ENCODE data around the gene CCDC88B. TPM values are rescaled to one million over a fixed set of nuclear protein-coding genes. Genes with fewer than 3 reads are reported as not detected.

Gene CCDC88B
- total and polyA plus RNA-seq, 2 donors (not counting 1 experiment from before 2014, with no cell fraction given) = 0.56 to 3.1 TPM

DNA sequence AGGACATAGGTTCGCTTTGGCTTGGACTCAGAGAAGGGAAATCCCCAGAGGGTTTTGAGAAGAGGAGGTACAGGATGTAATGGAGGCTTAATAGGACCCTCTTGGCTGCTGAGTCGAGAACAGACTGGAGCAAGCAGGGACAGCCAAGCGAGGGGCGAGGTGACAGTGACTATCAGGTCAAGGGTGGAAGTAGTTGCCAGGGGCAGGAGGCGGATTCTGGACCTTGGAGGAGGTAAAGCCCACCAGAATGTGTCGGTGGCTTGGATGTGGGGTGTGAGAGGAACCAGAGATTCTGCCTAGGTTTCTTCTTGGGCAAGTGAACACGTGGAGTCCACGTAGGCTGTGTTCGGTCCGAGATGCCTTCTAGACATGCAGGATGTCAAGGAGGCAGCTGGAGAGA lies 27.1 kb upstream of the CCDC88B start:
- Histone ChIP-seq H3K36me3 (ENCODE audit: control insufficient read depth, insufficient read depth, low read length) (peaks cover 11% of the 10 kb centered on the region), H3K4me2 (ENCODE audit: extremely low read depth, insufficient read depth, low read length) (no peak overlapping the region), H3K9me3 (ENCODE audit: control insufficient read depth, insufficient read depth, low read depth, low read length) (no peaks in the 10 kb centered on the region), H4K20me1 (ENCODE audit: control insufficient read depth, extremely low read depth, insufficient read depth, low read length) (no peaks in the 10 kb centered on the region), H3K27ac (ENCODE audit: insufficient read depth, low read length) (peak overlapping the region; percentile 58), H3K9ac (ENCODE audit: insufficient read depth, low read length) (no peak overlapping the region), H3K79me2 (ENCODE audit: control insufficient read depth, insufficient read depth, low read length) (peaks cover 9% of the 10 kb centered on the region), H3K27me3 (ENCODE audit: control insufficient read depth, insufficient read depth, low read length) (no peaks in the 10 kb centered on the region), H3K4me3 (replicated peaks in 1 of 4; ENCODE audit: control extremely low read depth in 1 of 4, insufficient read depth in 1 of 4, low read depth in 3 of 4, low read length in 4 of 4) (no peak overlapping the region), H2AFZ (ENCODE audit: low read length) (no peak overlapping the region), H3K4me1 (ENCODE audit: control insufficient read depth, extremely low read depth, insufficient read depth, low read length) (no peaks in the 10 kb centered on the region)
- DNase-seq (ENCODE audit: low read depth in 2 of 2) = no peak
- no peak for TF ChIP-seq EZH2 (IDR thresholded peaks at IDR 0.05; ENCODE audit: low read length, missing control alignments)
- TF ChIP-seq, protein P1, sequence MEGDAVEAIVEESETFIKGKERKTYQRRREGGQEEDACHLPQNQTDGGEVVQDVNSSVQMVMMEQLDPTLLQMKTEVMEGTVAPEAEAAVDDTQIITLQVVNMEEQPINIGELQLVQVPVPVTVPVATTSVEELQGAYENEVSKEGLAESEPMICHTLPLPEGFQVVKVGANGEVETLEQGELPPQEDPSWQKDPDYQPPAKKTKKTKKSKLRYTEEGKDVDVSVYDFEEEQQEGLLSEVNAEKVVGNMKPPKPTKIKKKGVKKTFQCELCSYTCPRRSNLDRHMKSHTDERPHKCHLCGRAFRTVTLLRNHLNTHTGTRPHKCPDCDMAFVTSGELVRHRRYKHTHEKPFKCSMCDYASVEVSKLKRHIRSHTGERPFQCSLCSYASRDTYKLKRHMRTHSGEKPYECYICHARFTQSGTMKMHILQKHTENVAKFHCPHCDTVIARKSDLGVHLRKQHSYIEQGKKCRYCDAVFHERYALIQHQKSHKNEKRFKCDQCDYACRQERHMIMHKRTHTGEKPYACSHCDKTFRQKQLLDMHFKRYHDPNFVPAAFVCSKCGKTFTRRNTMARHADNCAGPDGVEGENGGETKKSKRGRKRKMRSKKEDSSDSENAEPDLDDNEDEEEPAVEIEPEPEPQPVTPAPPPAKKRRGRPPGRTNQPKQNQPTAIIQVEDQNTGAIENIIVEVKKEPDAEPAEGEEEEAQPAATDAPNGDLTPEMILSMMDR (conservative IDR thresholded peaks at IDR 0.05 in 1 of 2, IDR thresholded peaks at IDR 0.05 in 1 of 2; ENCODE audit: low read depth in 1 of 2, low read length in 2 of 2) = no peak

- H2AFZ ChIP-seq (ENCODE audit: low read length) = no peak overlapping the region
- H3K9me3 ChIP-seq (ENCODE audit: control insufficient read depth, insufficient read depth, low read depth, low read length) = no peaks in the 10 kb centered on the region
- TF ChIP-seq, protein P1 (conservative IDR thresholded peaks at IDR 0.05 in 1 of 2, IDR thresholded peaks at IDR 0.05 in 1 of 2; ENCODE audit: low read depth in 1 of 2, low read length in 2 of 2) = no peak
- TF ChIP-seq EZH2 (IDR thresholded peaks at IDR 0.05; ENCODE audit: low read length, missing control alignments) = no peak
- no peaks in the 10 kb centered on the region for H3K27me3 ChIP-seq (ENCODE audit: control insufficient read depth, insufficient read depth, low read length)
- peak overlapping the region; percentile 58 for H3K27ac ChIP-seq (ENCODE audit: insufficient read depth, low read length)
- no peaks in the 10 kb centered on the region for H3K4me1 ChIP-seq (ENCODE audit: control insufficient read depth, extremely low read depth, insufficient read depth, low read length)
- peaks cover 11% of the 10 kb centered on the region for H3K36me3 ChIP-seq (ENCODE audit: control insufficient read depth, insufficient read depth, low read length)
- H3K9ac ChIP-seq (ENCODE audit: insufficient read depth, low read length) = peak overlapping the region; percentile 37
- peak overlapping the region in 1 of 4 experiments; percentile 27 for H3K4me3 ChIP-seq (replicated peaks in 1 of 4; ENCODE audit: control extremely low read depth in 1 of 4, insufficient read depth in 1 of 4, low read depth in 3 of 4, low read length in 4 of 4)
- H3K79me2 ChIP-seq (ENCODE audit: control insufficient read depth, insufficient read depth, low read length) = peaks cover 11% of the 10 kb centered on the region
- peak in 1 of 2 donors; percentile 48 for DNase-seq (ENCODE audit: low read depth in 2 of 2)
- no peaks in the 10 kb centered on the region for H4K20me1 ChIP-seq (ENCODE audit: control insufficient read depth, extremely low read depth, insufficient read depth, low read length)
- H3K4me2 ChIP-seq (ENCODE audit: extremely low read depth, insufficient read depth, low read length) = peak overlapping the region; percentile 25
These were observed 26.4 kb upstream of the CCDC88B start for GRCh38 chr11:64313491-64314145.

- peak overlapping the region; percentile 58 for H3K27ac ChIP-seq (ENCODE audit: insufficient read depth, low read length)
- H3K4me1 ChIP-seq (ENCODE audit: control insufficient read depth, extremely low read depth, insufficient read depth, low read length) = no peaks in the 10 kb centered on the region
- peak overlapping the region; percentile 7 for H3K4me2 ChIP-seq (ENCODE audit: extremely low read depth, insufficient read depth, low read length)
- no peak for DNase-seq (ENCODE audit: low read depth in 2 of 2)
- H3K79me2 ChIP-seq (ENCODE audit: control insufficient read depth, insufficient read depth, low read length) = peaks cover 13% of the 10 kb centered on the region
- TF ChIP-seq, protein P1 (conservative IDR thresholded peaks at IDR 0.05 in 1 of 2, IDR thresholded peaks at IDR 0.05 in 1 of 2; ENCODE audit: low read depth in 1 of 2, low read length in 2 of 2) = peak in 1 of 2 donors; percentile 35
- no peak for TF ChIP-seq EZH2 (IDR thresholded peaks at IDR 0.05; ENCODE audit: low read length, missing control alignments)
- H4K20me1 ChIP-seq (ENCODE audit: control insufficient read depth, extremely low read depth, insufficient read depth, low read length) = no peaks in the 10 kb centered on the region
- H2AFZ ChIP-seq (ENCODE audit: low read length) = no peak overlapping the region
- peak overlapping the region; percentile 37 for H3K9ac ChIP-seq (ENCODE audit: insufficient read depth, low read length)
- peaks cover 11% of the 10 kb centered on the region for H3K36me3 ChIP-seq (ENCODE audit: control insufficient read depth, insufficient read depth, low read length)
- H3K9me3 ChIP-seq (ENCODE audit: control insufficient read depth, insufficient read depth, low read depth, low read length) = no peaks in the 10 kb centered on the region
- H3K4me3 ChIP-seq (replicated peaks in 1 of 4; ENCODE audit: control extremely low read depth in 1 of 4, insufficient read depth in 1 of 4, low read depth in 3 of 4, low read length in 4 of 4) = peak overlapping the region in 1 of 4 experiments; percentile 27
- H3K27me3 ChIP-seq (ENCODE audit: control insufficient read depth, insufficient read depth, low read length) = no peaks in the 10 kb centered on the region
These were observed 25.7 kb upstream of the CCDC88B start for GRCh38 chr11:64314146-64314804.

Measured in fibroblast of lung (primary cell).